GM23338 (cell line): ENCODE measurements around the gene BCL2L14.

ENCODE experiments used
- CREB1 ChIP-seq: fragments of 250-450 bp; sonication (Bioruptor Pico); IDR thresholded peaks from 2 replicates; pipeline ENCODE4 v1.5.0; 2020; ENCODE audit warnings: low read depth, mild to moderate bottlenecking, moderate library complexity
- CTCF ChIP-seq, 2 experiments: fragments of 200-600 bp in 1 of 2; sonication (generic) in 1 of 2; conservative IDR thresholded peaks; 2 replicates each; pipeline versions ENCODE4 v1.5.1 to v1.6.1; 2016 to 2017; ENCODE audit warnings: antibody characterized with exemption in 2 of 2, low read depth in 2 of 2, mild to moderate bottlenecking in 2 of 2, moderate library complexity in 1 of 2
- EZH2 ChIP-seq: fragments of 200-600 bp; sonication (generic); IDR thresholded peaks from one replicate; pipeline ENCODE4 v1.8.0; 2017; ENCODE audit warnings: antibody characterized with exemption, mild to moderate bottlenecking, low read depth; ENCODE audit not compliant: unreplicated experiment
- EZH2phosphoT487 ChIP-seq: fragments of 200-600 bp; sonication (generic); IDR thresholded peaks from one replicate; pipeline ENCODE4 v1.8.1; 2018; ENCODE audit warnings: antibody characterized with exemption; ENCODE audit not compliant: unreplicated experiment
- JUNB ChIP-seq: IDR thresholded peaks from one replicate; pipeline ENCODE4 v1.6.1; 2016; ENCODE audit warnings: antibody characterized with exemption; ENCODE audit not compliant: unreplicated experiment
- NANOG ChIP-seq: IDR thresholded peaks from 2 replicates; pipeline ENCODE4 v1.6.1; 2016; ENCODE audit warnings: antibody characterized with exemption, borderline replicate concordance
- POLR2AphosphoS5 ChIP-seq: IDR thresholded peaks from 2 replicates; pipeline ENCODE4 v1.6.1; 2016; ENCODE audit warnings: antibody characterized with exemption, low read depth
- TF ChIP-seq, protein P1 (sequence below): IDR thresholded peaks from one replicate; pipeline ENCODE4 v1.6.1; 2018; ENCODE audit warnings: antibody characterized with exemption; ENCODE audit not compliant: unreplicated experiment

DNA sequence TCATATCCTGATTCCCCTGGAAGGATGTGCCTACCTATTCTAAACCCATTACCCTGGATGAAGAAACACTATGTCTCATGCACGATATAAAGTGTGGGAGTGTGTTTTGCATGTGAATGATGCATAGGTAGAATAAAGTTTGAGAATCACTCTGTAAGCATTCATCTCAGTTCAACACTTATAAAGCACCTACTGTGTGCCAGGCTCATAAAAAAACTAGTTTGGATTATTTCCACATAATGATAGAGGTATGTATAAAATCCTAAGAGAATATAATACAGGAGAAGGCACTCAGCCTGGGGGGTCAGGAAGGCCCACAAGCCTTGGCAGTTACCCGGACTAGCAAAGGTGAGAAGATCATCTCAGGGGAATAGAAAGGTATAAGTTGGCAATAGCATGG, 41.1 kb upstream of the BCL2L14 start:
- TF ChIP-seq CTCF (conservative IDR thresholded peaks at IDR 0.05; ENCODE audit: low read depth in 2 of 2) (no peak), POLR2AphosphoS5 (no peak), EZH2 (no peak), CREB1 (CRISPR knock-in tag) (no peak), JUNB (no peak), NANOG (no peak), EZH2phosphoT487 (no peak)
- TF ChIP-seq, protein P1, sequence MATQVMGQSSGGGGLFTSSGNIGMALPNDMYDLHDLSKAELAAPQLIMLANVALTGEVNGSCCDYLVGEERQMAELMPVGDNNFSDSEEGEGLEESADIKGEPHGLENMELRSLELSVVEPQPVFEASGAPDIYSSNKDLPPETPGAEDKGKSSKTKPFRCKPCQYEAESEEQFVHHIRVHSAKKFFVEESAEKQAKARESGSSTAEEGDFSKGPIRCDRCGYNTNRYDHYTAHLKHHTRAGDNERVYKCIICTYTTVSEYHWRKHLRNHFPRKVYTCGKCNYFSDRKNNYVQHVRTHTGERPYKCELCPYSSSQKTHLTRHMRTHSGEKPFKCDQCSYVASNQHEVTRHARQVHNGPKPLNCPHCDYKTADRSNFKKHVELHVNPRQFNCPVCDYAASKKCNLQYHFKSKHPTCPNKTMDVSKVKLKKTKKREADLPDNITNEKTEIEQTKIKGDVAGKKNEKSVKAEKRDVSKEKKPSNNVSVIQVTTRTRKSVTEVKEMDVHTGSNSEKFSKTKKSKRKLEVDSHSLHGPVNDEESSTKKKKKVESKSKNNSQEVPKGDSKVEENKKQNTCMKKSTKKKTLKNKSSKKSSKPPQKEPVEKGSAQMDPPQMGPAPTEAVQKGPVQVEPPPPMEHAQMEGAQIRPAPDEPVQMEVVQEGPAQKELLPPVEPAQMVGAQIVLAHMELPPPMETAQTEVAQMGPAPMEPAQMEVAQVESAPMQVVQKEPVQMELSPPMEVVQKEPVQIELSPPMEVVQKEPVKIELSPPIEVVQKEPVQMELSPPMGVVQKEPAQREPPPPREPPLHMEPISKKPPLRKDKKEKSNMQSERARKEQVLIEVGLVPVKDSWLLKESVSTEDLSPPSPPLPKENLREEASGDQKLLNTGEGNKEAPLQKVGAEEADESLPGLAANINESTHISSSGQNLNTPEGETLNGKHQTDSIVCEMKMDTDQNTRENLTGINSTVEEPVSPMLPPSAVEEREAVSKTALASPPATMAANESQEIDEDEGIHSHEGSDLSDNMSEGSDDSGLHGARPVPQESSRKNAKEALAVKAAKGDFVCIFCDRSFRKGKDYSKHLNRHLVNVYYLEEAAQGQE, result no peak
